Fibroblast of peridontal ligament (primary cell): ENCODE results near the gene INMT.
"Not testable (repeated sequence)": the region's sequence is repeated elsewhere in the genome, so short reads cannot be mapped to it uniquely, and the experiment has no call there.

Experiments used
- DNase-seq: peaks from one replicate; pipeline ENCODE4 v3.0.0-alpha.2; 2010; ENCODE audit errors: extremely low read depth

The INMT gene

GRCh38 chr7:30751696-30752273 is at the start of gene INMT:
INMT (plus strand) TSS chr7:30752135; CDS start chr7:30752151, 16 bp downstream.
- DNase-seq = no peak

- no peak for DNase-seq
These were observed 49.7 kb upstream of the INMT start for GRCh38 chr7:30702200-30702599.

GRCh38 chr7:30703756-30704155 is 48.2 kb upstream of the INMT start:
- DNase-seq = no peak

- DNase-seq = no peak
These were observed 46.9 kb upstream of the INMT start for GRCh38 chr7:30705008-30705407.

- no peak for DNase-seq
These were observed 46.3 kb upstream of the INMT start for GRCh38 chr7:30705596-30705995.

- DNase-seq = no peak
These were observed 45.6 kb upstream of the INMT start for GRCh38 chr7:30706316-30706715.

GRCh38 chr7:30706908-30707307 is 45.0 kb upstream of the INMT start:
- no peak for DNase-seq

GRCh38 chr7:30707391-30708357 is 44.3 kb upstream of the INMT start:
- DNase-seq = no peak

- DNase-seq = no peak
These were observed 43.5 kb upstream of the INMT start for GRCh38 chr7:30708412-30708811.

GRCh38 chr7:30708983-30709382 is 43.0 kb upstream of the INMT start:
- DNase-seq = peak; percentile 63

GRCh38 chr7:30709549-30709948 is 42.4 kb upstream of the INMT start:
- no peak for DNase-seq

- DNase-seq = no peak
These were observed 41.3 kb upstream of the INMT start for GRCh38 chr7:30710669-30711068.

GRCh38 chr7:30713392-30713791 is 38.5 kb upstream of the INMT start:
- no peak for DNase-seq

- no peak for DNase-seq
These were observed 37.8 kb upstream of the INMT start for GRCh38 chr7:30714129-30714528.

GRCh38 chr7:30717181-30717580 is 34.8 kb upstream of the INMT start:
- no peak for DNase-seq

GRCh38 chr7:30719434-30719833 is 32.5 kb upstream of the INMT start:
- DNase-seq = not testable (repeated sequence)

- no peak for DNase-seq
These were observed 30.7 kb upstream of the INMT start for GRCh38 chr7:30721211-30721610.

GRCh38 chr7:30722187-30722586 is 29.7 kb upstream of the INMT start:
- no peak for DNase-seq

- DNase-seq = no peak
These were observed 29.3 kb upstream of the INMT start for GRCh38 chr7:30722671-30723070.

GRCh38 chr7:30723776-30724175 is 28.2 kb upstream of the INMT start:
- no peak for DNase-seq

GRCh38 chr7:30726296-30727006 is 25.5 kb upstream of the INMT start:
- no peak for DNase-seq
